IPS-NIHi7 (cell line): ENCODE measurements around the gene GRM4.
A peak's percentile ranks its signal among the peaks of the same experiment; 100 is the strongest.
"Not testable (repeated sequence)": the region's sequence is repeated elsewhere in the genome, so short reads cannot be mapped to it uniquely, and the experiment has no call there.

Source experiments
- DNase-seq: peaks from one replicate; pipeline ENCODE4 v3.0.0; 2012; ENCODE audit warnings: mixed read lengths; ENCODE audit errors: extremely low spot score

GRM4 gene

GRCh38 chr6:34022873-34023255, 123.0 kb downstream of the GRM4 start:
- no peak for DNase-seq

DNA sequence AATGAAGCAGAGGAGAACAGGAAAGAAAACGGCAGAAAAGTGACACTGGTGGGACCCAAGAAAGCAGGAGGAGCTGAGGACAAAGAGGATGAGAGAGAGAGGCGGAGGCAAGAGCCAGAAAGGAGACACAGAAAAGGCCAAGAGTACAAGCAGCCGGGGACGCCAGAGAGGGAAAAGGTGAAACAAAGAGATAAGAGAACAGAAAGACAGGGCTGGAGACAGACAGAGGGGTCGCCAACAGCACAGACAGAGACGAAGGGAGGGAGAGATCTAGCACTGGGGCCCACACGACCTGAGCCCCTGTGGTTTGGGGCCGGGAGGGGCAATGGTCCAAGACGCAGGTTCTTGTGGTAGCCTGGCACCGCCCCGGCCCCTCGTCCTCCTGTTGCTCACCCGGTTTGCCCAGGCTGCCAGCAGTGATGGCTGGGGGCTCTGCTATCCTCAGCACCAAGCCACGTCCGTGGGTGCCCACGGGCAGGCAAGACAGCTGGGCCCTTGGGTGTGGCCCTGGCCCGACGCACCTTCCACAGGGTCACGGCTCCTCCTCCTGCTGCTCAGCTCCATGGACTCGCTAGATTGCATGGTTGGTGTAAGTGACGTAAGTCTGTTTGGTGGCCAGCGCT, 123.5 kb downstream of the GRM4 start:
- no peak for DNase-seq

- no peak for DNase-seq
These were observed 124.2 kb downstream of the GRM4 start for GRCh38 chr6:34021554-34022190.

DNA sequence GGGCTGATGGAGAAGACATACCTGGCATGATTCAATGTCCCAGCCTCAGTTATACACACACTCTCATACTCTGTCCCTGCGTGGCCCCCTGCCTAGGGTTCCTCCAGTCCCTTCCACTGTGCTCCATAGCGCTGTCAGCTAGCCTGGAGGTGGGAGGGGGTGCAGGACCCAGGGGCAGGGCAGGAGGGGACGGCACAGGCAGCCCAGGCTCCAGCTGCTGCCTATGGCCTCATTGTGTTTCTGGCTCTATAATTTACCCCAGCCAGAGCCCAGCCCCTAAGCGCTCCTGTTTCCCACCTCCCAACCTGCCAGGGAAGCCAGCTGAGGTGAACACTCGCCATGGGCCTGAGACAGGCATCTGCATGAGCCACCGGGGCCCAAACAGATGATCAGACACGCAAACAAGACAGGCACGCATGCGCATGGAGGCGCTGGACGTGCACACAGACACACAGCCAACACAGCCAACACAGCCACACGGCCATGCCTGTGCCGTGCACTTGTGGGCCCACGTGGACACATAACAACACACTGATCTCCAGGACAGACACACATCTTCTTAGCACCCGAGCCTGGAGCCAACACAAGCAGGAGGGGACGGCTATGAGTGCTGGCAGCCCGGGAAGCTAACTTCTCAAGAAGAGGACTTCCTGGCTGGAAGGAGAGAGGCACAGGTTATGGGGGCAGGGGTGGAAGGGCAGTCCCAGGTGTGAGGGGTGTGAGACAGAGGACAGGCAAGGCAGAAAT, 124.9 kb downstream of the GRM4 start:
- DNase-seq: no peak

- no peak for DNase-seq
These were observed 125.6 kb downstream of the GRM4 start for GRCh38 chr6:34020278-34020677.

DNA sequence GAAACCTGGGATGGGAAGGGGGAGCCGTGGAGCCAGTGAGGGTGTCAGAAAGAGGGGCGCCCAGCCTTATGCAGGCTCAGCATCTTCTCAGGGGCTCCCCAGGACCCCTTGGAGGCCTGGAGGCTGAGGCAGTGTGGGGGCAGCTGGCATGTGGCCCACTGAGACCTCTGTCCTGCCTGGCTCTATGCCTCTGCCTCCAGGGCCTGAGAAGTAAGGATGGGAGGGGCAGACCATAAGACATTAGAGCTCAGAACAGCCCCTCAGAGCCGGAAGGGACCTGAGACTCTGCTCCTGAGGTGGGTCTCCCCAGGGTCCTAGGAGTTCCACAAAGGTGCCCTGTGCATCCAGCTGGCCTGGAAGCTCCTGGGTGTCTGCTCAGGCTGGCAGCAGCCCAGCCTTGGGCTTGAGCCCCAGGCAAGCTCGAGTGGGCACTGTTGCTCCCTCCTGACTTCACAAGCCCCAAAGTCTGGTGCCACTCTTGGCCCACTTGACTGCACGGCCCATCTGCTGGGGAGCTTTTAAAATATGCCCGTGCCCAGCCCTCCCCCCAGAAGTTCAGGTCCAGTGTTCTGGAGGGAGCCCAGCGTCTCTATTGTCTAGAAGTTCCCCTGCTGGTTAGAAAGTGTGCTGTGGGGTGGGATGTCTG, 126.8 kb downstream of the GRM4 start:
- no peak for DNase-seq

DNA sequence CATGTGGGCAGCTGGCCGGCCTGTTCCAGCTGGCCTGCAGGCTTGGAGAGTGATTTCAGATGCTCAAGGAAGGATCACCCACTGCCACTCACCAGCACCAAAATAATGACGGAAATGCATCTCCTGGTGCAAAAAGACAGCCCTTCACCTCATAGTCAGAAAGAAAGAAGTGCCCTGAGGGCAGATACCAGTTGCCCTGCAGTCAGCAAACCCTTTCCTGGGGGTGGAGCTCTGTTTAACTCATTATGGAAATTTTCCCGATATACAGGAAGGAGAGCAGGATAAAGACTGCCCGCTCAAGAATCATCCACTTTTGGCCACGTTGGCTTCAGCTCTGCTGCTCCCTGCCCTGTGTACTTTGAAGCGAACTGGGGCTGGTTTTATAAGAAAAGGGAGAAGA, 127.9 kb downstream of the GRM4 start:
- DNase-seq: no peak

DNA sequence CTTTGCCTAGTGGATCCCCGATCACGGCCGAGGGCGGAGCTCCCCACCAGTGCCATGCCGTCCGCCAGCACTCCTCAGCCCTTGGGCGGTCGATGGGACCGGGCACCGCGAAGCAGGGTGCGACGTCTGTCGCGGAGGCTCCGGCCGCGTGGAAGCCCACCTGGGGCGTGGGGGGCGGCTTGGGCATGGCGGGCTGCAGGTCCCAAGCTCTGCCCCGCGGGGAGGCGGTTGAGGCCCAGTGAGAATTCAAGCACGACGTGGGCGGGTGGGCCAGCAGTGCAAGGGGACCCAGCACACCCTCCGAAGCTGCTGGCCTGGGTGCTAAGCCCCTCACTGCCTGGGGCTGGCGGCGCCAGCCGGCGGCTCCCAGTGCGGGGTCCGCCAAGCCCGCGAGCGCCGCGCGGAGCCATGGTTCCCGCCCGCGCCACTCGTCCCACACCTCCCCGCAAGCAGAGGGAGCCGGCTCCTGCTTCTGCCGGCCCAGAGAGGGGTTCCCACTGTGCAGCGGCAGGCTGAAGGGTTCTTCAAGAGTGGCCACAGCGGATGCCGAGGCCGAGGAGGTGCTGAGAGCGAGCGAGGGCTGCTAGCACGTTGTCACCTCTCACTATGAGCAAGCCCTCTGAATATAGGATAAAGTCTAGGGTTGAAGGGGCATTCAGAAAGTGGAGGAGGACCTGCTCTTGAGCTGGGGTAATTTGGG, 128.6 kb downstream of the GRM4 start:
- DNase-seq: no peak

GRCh38 chr6:34016573-34016972, 129.3 kb downstream of the GRM4 start:
- not testable (repeated sequence) for DNase-seq

- DNase-seq: peak; percentile 66
These were observed 130.3 kb downstream of the GRM4 start for GRCh38 chr6:34015586-34015985.

GRCh38 chr6:34011264-34011663, 134.6 kb downstream of the GRM4 start:
- DNase-seq: no peak

- peak; percentile 83 for DNase-seq
These were observed 139.9 kb downstream of the GRM4 start for GRCh38 chr6:34005901-34006531.

- DNase-seq: no peak
These were observed 141.2 kb downstream of the GRM4 start for GRCh38 chr6:34004706-34005105.

DNA sequence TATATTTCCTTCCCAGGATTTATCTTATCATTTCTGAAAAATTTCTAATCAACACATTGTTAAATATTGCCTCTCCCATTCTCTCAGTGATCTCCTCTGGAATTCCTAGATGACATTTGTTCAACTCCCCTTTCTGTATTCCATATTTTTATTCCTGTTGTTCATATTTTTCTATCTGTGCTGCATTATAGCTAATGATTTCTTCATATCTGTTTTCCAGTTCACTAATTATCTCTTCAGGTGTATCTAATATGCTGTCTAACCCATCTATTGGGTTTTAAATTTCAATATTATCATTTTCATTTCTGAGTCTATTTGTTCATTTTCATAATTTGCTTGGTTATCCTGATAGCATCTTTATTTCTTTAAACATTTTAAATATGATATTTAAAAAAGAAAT, 141.9 kb downstream of the GRM4 start:
- no peak for DNase-seq

DNA sequence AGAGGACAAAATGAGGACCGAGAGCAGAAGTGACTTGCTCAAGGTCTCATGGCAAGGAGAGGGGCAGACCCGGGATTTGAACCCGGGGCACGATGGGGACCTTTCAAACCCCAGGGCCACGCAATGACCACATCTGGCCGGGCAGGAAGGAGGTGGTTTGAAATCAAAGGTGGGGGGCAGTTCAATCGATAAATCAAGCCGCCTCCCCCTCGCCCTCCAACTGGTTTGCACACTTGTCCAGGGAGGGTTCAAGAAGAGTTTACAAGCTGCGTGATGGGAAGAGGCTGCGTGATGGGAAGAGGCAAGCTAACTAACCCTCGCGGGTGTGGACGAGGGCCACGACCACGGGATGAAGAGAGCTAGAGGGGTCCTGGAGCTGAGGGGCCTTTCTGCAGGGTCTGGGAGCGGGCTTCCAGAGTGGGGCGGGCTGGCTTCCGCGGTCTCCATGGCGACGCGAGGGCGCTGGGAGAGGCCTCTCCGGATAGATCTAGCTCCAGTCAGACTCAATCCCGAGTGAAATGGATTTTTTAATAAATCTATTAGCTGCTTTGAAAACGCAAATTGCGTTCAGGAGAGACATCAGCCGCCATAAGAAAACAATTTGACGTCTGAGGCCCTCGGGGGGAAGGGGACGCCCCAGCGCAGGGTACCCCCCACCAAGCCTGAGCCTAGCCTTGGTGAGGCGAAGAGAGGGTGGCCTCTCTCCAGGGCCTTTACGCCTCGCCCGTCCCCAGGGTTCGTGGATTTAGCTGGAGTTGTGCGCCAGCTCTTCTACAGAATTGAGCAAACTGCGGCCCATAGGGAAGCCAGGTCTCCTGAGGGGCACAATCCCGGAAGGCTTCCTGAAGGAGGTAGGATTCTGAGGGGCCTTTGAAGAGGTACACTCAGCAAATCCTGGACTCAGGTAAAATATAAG, 143.9 kb downstream of the GRM4 start:
- no peak for DNase-seq

GRCh38 chr6:34000281-34000680, 145.6 kb downstream of the GRM4 start:
- no peak for DNase-seq

DNA sequence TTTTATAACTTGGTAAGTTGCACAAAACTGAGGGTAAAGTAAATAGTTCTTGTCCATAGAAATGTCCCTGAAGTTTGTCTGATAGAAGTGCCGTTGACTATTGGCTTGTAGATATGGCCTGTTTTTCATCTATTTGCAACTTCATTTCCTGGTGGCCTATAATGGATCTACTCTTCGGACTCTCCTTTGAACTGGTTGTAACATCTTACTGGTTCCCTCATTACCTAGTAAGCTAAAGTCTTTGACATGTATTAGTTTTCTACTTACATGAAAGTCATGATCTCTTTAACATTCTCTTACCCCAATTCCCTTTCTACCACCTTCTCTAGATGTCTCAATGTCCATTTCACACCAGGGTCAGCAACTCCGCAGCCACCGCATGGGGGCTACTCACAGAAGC, 146.3 kb downstream of the GRM4 start:
- DNase-seq: no peak

DNA sequence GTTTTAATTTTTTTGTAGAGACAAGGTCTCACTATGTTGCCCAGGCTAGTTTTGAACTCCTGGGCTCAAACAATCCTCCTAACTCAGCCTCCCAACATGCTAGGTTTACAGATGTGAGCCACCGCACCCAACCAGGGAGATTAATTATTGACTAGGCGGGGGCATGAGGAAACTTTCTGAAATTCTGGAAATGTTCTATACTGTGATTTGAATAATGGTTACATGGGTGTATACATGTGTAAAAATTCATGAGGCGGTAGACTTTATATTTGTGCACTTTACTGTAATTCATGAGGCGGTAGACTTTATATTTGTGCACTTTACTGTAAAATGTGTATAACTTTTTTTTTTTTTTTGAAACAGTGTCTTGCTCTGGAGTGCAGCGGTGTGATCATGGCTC, 147.2 kb downstream of the GRM4 start:
- DNase-seq: no peak

GRCh38 chr6:33997265-33997664, 148.6 kb downstream of the GRM4 start:
- no peak for DNase-seq

DNA sequence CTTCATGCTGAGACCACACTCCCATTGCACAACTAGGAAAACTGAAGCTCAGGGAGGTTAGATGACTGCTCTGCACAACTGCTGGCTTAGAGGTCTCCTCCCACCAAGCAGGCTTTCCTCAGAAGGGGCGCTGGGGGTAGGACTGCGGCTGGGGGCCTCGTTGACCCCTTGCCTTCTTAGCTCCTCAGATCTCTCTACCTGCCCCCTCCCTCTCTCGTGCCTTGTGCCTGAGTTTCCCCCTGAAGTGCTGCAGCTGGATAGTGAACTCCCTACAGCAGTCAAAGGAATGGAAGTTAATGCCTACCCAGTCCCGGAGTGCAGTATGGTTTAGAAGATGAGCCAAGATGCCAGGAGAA, 149.8 kb downstream of the GRM4 start:
- DNase-seq: no peak
